HG03575 (cell line): ENCODE results near the gene LPAR6.
"Not testable (repeated sequence)": the region's sequence is repeated elsewhere in the genome, so short reads cannot be mapped to it uniquely, and the experiment has no call there.

Source experiments
- ATAC-seq: cut with Tn5 transposase; IDR thresholded peaks from one replicate; pipeline ENCODE4 v1.9.1; 2021; ENCODE audit not compliant: unreplicated experiment, insufficient number of reproducible peaks, low FRiP score; ENCODE audit errors: extremely low read depth

LPAR6 gene

GRCh38 chr13:48424212-48424611, 11.3 kb upstream of the LPAR6 start:
- ATAC-seq = no peak

DNA sequence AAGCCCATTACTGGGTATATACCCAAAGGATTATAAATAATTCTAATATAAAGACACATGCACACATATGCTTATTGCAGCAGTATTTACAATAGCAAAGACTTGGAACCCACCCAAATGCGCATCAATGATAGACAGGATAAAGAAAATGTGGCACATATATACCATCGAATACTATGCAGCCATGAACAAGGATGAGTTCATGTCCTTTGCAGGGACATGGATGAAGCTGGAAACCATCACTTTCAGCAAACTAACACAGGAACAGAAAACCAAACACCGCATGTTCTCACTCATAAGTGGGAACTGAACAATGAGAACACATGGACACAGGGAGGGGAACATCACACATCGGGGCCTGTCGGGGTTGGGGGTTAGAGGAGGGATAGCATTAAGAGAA, 9.1 kb upstream of the LPAR6 start:
- not testable (repeated sequence) for ATAC-seq

GRCh38 chr13:48415516-48415915, 2.6 kb upstream of the LPAR6 start:
- no peak for ATAC-seq

- no peak for ATAC-seq
Observed at GRCh38 chr13:48414501-48414900, 1.6 kb upstream of the LPAR6 start.

DNA sequence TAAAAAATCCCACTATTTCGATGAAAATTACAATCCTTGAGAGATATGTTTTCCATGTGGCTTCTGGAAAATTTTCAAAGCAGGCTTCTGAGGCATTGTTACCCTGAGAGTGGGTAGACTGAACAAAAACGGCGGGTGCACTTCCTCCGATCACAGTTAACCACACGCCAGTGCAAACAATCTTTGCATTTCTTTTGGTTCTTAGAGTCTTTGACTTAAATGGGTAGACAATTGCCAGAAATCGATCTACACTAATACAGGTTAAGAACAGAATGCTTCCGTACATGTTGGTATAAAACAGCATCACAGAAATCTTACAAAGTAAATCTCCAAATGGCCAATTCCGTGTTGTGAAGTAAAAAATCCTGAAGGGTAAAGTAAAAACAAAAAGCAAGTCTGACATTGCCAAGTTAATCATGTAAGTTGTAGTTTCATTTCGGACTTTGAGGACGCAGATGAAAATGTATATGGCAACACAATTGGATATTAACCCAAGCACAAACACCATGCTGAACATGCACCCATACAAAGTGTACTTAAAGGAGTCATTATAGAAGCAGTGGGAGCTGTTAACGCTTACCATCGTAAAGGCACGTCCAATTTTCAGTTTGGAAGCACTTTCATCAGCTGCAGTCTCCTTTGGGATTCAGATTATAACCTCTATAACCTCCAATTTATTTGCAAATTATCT, 927 bp downstream of the LPAR6 start:
- ATAC-seq = no peak

GRCh38 chr13:48411147-48411794, 1.6 kb downstream of the LPAR6 start:
- ATAC-seq = no peak

DNA sequence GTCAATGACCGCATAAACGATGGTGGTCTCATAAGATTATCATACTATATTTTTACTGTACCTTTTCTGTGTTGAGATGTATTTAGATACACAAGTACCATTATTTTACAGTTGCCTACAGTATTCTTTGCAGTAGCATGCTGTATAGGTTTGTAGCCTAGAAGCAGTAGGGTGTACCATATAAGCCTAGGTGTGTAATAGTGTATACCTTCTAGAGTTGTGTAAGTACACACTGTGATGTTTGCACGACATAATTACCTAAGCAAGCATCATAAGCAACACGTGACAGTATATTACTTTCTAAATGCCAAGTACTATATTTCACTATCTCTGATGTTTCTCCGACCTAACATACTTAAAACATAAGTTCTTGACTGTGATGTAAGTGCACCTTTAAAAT, 2.7 kb downstream of the LPAR6 start:
- no peak for ATAC-seq

DNA sequence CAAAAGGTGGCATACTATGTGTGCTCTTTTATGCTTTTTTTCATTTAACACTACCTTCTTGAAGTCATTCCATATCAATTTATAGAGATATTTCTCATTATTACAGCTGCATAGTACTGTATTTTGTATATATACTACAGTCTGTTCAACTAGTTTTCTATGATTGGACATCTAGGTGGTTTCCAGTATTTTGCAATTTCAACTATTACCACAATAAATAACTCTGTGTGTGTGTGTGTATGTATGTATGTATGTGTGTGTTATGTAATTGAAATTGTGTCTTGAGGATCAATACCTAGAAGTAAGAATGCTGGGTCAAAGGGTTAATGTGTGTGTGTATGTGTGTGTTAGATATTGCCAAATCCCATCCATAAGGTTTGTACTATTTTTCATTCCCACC, 7.0 kb downstream of the LPAR6 start:
- no peak for ATAC-seq

GRCh38 chr13:48404952-48405351, 8.0 kb downstream of the LPAR6 start:
- no peak for ATAC-seq

DNA sequence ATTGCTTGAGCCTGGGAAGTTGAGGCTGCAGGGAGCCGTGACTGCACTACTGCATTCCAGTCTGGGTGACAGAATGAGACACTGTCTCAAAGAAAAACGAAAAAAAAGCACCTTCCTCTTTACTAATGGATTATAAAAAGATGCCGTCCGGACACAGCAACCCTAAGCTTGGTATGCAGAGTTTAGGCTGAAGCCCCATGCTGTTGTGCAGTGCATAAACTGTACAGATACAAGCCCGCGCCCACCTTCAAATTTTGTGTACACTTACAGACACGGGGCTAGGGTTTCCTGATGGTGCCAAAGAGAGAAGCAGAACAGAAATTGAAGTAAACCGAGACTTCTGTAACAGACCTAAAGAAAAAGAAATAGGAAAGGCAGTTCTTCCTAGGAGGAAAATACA, 9.0 kb downstream of the LPAR6 start:
- ATAC-seq = no peak

- ATAC-seq = no peak
Observed at GRCh38 chr13:48403151-48403631, 9.7 kb downstream of the LPAR6 start.

DNA sequence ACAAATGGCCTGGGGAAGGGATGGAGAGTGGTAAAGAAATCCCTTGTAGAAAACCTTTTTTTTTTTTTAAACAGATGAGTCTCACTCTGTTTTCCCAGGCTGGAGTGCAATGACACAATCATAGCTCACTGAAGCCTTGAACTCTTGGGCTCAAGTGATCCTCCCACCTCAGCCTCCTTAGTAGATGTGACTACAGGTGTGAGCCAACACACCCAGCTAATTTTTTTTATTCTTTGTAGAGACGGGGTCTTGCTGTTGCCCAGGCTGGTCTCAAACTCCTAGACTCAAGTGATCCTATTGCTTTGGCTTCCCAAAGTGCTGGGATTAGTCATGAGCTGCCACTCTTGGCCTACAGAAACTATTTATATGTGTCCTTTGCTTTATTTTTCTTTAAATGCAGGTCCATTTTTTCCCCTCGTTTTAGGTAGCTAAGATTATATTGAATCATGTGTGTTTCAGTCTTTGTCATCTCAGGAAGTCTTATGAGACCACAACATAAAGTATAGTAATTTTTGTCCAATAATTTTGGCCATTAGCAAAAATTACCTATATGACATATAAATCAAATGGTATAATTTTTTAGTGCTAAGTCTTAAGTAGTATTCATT, 10.5 kb downstream of the LPAR6 start:
- no peak for ATAC-seq

DNA sequence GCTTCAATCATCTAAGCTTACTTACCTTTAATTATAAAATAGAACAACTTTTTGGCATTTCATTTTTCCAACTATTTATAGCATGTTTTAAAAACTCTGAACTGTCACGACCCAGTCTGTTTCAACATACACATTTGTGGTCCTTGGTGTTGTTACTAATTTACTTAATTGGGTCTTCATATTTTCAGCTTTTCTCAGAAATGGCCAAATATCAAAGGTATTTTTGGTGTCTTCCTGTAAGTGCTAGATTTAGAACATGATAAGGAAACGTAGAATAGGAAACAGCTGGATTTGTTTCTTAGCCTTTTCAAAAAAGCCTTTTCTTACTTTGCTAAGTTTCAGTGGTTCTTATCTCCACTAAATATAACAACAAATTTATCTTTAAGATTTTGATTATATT, 11.4 kb downstream of the LPAR6 start:
- no peak for ATAC-seq

DNA sequence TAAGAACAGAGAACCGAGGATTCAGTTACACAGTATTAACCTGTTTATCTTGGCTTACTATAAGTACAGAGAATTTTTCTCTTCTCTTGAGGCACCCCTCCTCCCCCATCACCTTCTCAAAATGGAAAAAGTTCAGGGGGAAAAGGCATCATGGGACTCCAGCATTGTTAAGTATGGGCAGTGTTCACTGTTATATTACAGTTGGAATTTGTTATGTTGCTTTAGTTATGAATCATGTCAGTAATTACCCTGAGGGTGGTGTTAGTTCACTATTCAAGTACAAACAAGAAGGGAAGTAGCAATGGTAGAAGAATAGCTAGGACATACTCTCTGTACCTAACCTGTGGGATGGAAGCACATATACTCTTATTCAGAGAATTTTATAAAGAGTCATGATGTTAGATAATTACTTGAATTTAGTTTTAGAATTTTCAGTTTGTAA, 12.0 kb downstream of the LPAR6 start:
- no peak for ATAC-seq

GRCh38 chr13:48400090-48400694, 12.7 kb downstream of the LPAR6 start:
- no peak for ATAC-seq

GRCh38 chr13:48398450-48399095, 14.3 kb downstream of the LPAR6 start:
- no peak for ATAC-seq

- ATAC-seq = no peak
Observed at GRCh38 chr13:48397744-48398143, 15.2 kb downstream of the LPAR6 start.

GRCh38 chr13:48393698-48394085, 19.2 kb downstream of the LPAR6 start:
- no peak for ATAC-seq

DNA sequence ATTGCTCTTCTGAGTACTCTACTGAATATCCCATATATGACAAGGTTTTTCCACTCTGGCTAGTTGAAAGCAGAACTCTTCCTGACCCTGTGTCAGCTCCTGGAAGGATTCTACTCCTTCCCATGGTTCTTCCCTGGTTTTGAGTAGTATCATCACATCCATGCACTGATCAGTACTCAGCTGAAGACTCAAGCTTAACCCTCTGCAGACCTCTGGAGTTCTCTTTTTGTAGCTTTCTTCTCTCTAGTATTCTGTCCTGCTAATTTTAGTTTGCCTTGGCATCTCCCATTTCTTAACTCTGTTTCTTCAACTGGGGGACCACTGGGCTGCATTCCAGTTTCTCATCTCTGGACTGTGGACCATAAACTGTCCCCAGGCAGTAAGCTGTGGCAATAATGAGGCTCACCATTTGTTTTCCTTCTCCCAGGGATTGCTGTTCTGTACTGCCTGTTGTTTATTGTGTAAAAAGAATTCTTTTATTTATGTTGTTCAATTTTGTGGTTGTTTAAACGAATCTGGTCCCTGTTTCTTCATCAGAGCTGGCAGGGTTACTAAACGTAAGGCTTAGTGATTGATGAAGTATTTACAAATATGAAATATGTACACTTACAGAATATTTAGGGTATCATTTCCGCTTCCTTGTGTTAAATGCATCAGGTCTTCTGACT, 19.7 kb downstream of the LPAR6 start:
- no peak for ATAC-seq
